Breast epithelium (tissue), 4 donors: ENCODE data around the gene KLK2. TPM values are rescaled to one million over a fixed set of nuclear protein-coding genes. Genes with fewer than 3 reads are reported as not detected.

Experiments used
- DNase-seq, 2 donors: peaks; one replicate each; pipeline ENCODE4 v3.0.0-alpha.2; 2019; ENCODE audit warnings: low spot score in 2 of 2
- H3K27ac ChIP-seq, 2 donors: fragments of 200-600 bp; sonication (generic) in 1 of 2; one replicate each; pipeline ENCODE4 v1.5.1; 2016 to 2019; ENCODE audit warnings: mild to moderate bottlenecking in 1 of 2
- H3K27me3 ChIP-seq, 2 donors: fragments of 200-600 bp; sonication (generic) in 1 of 2; one replicate each; pipeline versions ENCODE4 v1.5.1 to v1.6.0; 2017 to 2019; ENCODE audit warnings: control low read depth in 1 of 2, mild to moderate bottlenecking in 1 of 2
- H3K36me3 ChIP-seq: fragments of 200-600 bp; one replicate; pipeline ENCODE4 v1.5.1; 2019
- H3K4me1 ChIP-seq, 2 donors: fragments of 200-600 bp; sonication (generic); one replicate each; pipeline ENCODE4 v1.5.1; 2016 to 2019; ENCODE audit warnings: control low read depth in 1 of 2
- H3K4me3 ChIP-seq, 3 donors: fragments of 200-600 bp; sonication (generic); 1 replicate in 2 of 3; 2 replicates in 1 of 3; pipeline ENCODE4 v1.5.1; 2016 to 2019; ENCODE audit warnings: mild to moderate bottlenecking in 3 of 3, moderate library complexity in 2 of 3
- H3K9me3 ChIP-seq, 2 donors: fragments of 200-600 bp; sonication (generic) in 1 of 2; one replicate each; pipeline ENCODE4 v1.5.1; 2016 to 2019; ENCODE audit warnings: control low read depth in 1 of 2
- POLR2A ChIP-seq: fragments of 450-650 bp; IDR thresholded peaks from one replicate; pipeline ENCODE4 v1.6.1; 2016; ENCODE audit warnings: antibody characterized with exemption, mild to moderate bottlenecking, moderate library complexity
- POLR2AphosphoS5 ChIP-seq, 3 donors: sonication (generic); formaldehyde crosslinking; IDR thresholded peaks; one replicate each; pipeline ENCODE4 v1.6.1; 2017; ENCODE audit warnings: antibody characterized with exemption in 3 of 3
- intact Hi-C: fragments of 100-400 bp; cut with DNase I; formaldehyde crosslinking; loops from one replicate; pipeline ENCODE4 v1.15.1; 2023; ENCODE audit warnings: low total_unique reads
- total RNA-seq, 3 donors: library from RNA; depleted of rRNA; stranded (reverse); fragments of >200 nt; gene quantifications; one replicate each; pipeline ENCODE4 v1.1.0, GENCODE V29; 2016
- TF ChIP-seq, protein P1 (sequence below), 3 donors: fragments of 450-650 bp; IDR thresholded peaks; one replicate each; pipeline ENCODE4 v1.5.1; 2016 to 2017; ENCODE audit warnings: antibody characterized with exemption in 3 of 3, mild to moderate bottlenecking in 3 of 3, moderate library complexity in 3 of 3

Gene KLK2
- total RNA-seq, 3 donors from 2014 or later: 0.44 to 14.7 (median 0.48) TPM

DNA sequence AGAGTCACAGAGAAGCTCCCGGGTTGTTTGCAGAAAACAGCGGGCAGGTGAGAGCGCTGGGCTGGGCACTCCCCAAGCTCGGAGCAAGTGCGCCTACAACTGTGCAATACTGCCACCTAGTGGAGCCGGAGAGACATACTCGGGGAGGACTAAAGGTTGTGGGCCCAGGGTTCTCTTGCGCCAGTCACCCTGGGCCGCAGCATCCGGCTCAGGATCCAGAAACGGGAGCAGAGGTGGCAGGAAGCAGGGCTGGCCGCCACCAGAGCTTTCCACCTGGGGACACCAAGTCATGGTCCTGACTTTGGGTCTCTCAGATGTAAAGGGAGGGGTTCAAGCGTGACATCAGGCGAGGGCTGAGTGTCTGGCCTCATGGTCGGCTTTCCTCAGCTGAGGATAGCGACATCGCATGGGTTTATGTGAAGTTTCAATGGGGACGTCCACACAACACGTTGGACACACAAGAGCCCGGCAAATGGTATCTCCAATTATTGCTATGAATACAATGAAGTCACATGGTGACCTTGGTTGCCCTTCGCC lies 49.1 kb downstream of the KLK2 start:
- TF ChIP-seq POLR2AphosphoS5 (IDR thresholded peaks at IDR 0.05) (no peak), POLR2A (no peak)
- TF ChIP-seq, protein P1, sequence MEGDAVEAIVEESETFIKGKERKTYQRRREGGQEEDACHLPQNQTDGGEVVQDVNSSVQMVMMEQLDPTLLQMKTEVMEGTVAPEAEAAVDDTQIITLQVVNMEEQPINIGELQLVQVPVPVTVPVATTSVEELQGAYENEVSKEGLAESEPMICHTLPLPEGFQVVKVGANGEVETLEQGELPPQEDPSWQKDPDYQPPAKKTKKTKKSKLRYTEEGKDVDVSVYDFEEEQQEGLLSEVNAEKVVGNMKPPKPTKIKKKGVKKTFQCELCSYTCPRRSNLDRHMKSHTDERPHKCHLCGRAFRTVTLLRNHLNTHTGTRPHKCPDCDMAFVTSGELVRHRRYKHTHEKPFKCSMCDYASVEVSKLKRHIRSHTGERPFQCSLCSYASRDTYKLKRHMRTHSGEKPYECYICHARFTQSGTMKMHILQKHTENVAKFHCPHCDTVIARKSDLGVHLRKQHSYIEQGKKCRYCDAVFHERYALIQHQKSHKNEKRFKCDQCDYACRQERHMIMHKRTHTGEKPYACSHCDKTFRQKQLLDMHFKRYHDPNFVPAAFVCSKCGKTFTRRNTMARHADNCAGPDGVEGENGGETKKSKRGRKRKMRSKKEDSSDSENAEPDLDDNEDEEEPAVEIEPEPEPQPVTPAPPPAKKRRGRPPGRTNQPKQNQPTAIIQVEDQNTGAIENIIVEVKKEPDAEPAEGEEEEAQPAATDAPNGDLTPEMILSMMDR (IDR thresholded peaks at IDR 0.05): peak; percentile 73 to 80 (median 77)
- Histone ChIP-seq H3K4me1 (no peaks in the 10 kb centered on the region), H3K27me3 (no peaks in the 10 kb centered on the region), H3K4me3 (no peak overlapping the region), H3K36me3 (no peaks in the 10 kb centered on the region), H3K27ac (peak overlapping the region in 1 of 2 donors; percentile 2), H3K9me3 (no peaks in the 10 kb centered on the region)
- intact Hi-C loops: no loop called here
- DNase-seq: peak; percentile 60 to 72

DNA sequence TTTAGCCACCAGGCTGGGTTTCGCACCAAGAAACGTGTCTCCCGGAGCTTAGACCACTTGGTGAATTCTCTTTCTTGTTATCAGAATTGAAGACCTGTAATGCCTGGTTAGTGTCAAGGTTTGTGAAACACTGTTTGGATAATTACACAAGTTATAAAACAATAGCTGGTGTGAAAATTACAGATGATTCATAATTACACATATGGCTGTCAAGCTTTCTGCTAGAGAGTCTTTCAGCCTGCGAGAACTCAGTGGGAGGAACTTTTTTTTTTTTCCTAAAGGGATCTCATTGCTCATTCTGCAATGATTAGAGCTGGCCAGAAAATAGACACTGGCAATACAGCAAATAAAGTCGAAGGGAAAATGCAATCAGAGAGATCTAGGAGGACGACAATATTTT lies 51.3 kb downstream of the KLK2 start:
- Histone ChIP-seq H3K4me1 (no peaks in the 10 kb centered on the region), H3K36me3 (no peaks in the 10 kb centered on the region), H3K27me3 (no peaks in the 10 kb centered on the region), H3K27ac (no peak overlapping the region), H3K9me3 (no peaks in the 10 kb centered on the region), H3K4me3 (no peak overlapping the region)
- no peak for DNase-seq
- TF ChIP-seq, protein P1 (IDR thresholded peaks at IDR 0.05): no peak
- TF ChIP-seq POLR2A: no peak
- TF ChIP-seq POLR2AphosphoS5 (IDR thresholded peaks at IDR 0.05): no peak
- intact Hi-C loops: no loop called here

DNA sequence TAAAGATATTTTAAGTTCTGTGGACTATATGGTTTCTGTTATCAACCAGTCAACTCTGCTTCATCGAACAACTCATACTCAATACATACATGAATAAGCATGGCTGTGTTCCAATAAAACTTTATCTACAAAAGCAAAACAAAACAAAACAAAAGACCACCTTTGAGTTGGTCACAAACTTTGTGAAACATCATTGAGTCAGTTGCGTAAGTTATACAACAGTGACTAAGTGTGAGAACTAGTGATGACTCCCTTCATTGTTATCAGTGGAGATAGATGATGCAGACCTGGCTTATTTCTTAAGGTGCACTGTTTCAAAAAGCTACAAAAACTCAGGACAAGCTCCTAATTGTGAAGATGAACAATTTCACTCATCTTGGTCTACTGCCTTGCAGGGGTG lies 52.5 kb downstream of the KLK2 start:
- Histone ChIP-seq H3K27ac (no peak overlapping the region), H3K27me3 (peaks cover 0 to 4% of the 10 kb centered on the region in 2 donors), H3K36me3 (no peaks in the 10 kb centered on the region), H3K9me3 (no peaks in the 10 kb centered on the region), H3K4me1 (no peaks in the 10 kb centered on the region), H3K4me3 (no peak overlapping the region)
- TF ChIP-seq, protein P1 (IDR thresholded peaks at IDR 0.05): no peak
- TF ChIP-seq POLR2AphosphoS5 (IDR thresholded peaks at IDR 0.05): no peak
- no peak for TF ChIP-seq POLR2A
- intact Hi-C loops: no loop called here
- no peak for DNase-seq

DNA sequence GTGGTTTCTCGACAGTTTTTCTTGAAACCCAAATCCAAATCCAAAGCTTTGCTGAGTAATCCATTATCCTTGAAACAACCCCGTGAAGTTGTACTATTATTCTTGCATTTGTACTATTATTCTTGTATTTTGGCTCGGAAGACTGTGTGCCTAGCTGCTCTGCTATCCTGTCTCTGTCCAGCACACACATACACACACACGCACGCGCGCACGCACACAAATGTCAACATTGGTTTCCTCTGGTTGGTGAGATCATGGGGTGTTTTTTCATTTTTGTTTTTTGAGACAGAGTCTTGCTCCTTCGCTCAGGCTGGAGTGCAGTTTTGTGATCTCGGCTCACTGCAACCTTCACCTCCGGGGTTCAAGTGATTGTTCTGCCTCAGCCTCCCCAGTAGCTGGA lies 52.9 kb downstream of the KLK2 start:
- Histone ChIP-seq H3K27ac (no peak overlapping the region), H3K9me3 (no peaks in the 10 kb centered on the region), H3K36me3 (no peaks in the 10 kb centered on the region), H3K4me3 (no peak overlapping the region), H3K4me1 (no peaks in the 10 kb centered on the region), H3K27me3 (peaks cover 0 to 4% of the 10 kb centered on the region in 2 donors)
- no peak for DNase-seq
- TF ChIP-seq, protein P1 (IDR thresholded peaks at IDR 0.05): no peak
- no peak for TF ChIP-seq POLR2A
- no peak for TF ChIP-seq POLR2AphosphoS5 (IDR thresholded peaks at IDR 0.05)
- intact Hi-C loops: no loop called here

DNA sequence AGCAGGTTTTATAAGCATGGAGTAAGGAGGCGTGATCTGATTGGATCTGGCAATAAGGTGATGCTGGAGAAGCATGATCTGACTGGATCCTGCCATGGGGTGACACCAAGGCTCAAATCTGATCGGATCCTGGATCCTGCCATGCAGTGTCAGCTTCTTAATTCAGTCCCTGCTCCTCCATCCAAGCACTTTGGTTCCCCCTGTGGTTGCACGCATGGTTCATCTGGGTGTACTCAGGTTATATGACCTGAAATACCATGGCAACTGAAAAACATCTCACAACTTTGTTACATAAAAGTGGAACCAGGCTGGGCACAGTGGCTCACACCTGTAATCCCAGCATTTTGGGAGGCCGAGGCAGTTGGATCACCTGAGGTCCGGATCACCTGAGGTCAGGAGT lies 55.6 kb downstream of the KLK2 start:
- TF ChIP-seq POLR2AphosphoS5 (IDR thresholded peaks at IDR 0.05) (no peak), POLR2A (no peak)
- TF ChIP-seq, protein P1 (IDR thresholded peaks at IDR 0.05): no peak
- peaks cover 0 to 4% of the 10 kb centered on the region in 2 donors for H3K27me3 ChIP-seq
- no peak overlapping the region for H3K4me3 ChIP-seq
- H3K27ac ChIP-seq: no peak overlapping the region
- H3K4me1 ChIP-seq: no peaks in the 10 kb centered on the region
- DNase-seq: no peak
- H3K36me3 ChIP-seq: no peaks in the 10 kb centered on the region
- intact Hi-C loops: no loop called here
- H3K9me3 ChIP-seq: no peaks in the 10 kb centered on the region

Other genes with a start within 250 kb of the KLK2 start
- gene SYT3, start 233.6 kb upstream of the KLK2 start, total RNA-seq: 1 to 10 TPM in 1 of 3 donors, under 1 TPM in 1, not detected in 1; 0.33 to 1.3 TPM
- not detected for gene C19orf81, start 224.0 kb upstream of the KLK2 start, total RNA-seq
- gene SHANK1, start 153.6 kb upstream of the KLK2 start, total RNA-seq: under 1 TPM in 2 of 3 donors, not detected in 1; 0.59 to 0.98 TPM
- gene CLEC11A, start 150.1 kb upstream of the KLK2 start, total RNA-seq: 10 to 100 TPM; 16.4 to 24.3 (median 20.6) TPM
- gene GPR32, start 103.0 kb upstream of the KLK2 start, total RNA-seq: not detected
- not detected for gene ACP4, start 83.0 kb upstream of the KLK2 start, total RNA-seq
- under 1 TPM in 2 of 3 donors, not detected in 1; 0.33 to 0.44 TPM for gene KLK1, start 49.7 kb upstream of the KLK2 start, total RNA-seq
- gene KLK15, start 39.9 kb upstream of the KLK2 start, total RNA-seq: not detected
- gene KLK3, start 18.5 kb upstream of the KLK2 start, total RNA-seq: 10 to 100 TPM in 1 of 3 donors, under 1 TPM in 1, not detected in 1; 0.32 to 45.2 TPM
- gene KLK4, start 38.0 kb downstream of the KLK2 start, total RNA-seq: not detected
- gene KLK5, start 79.6 kb downstream of the KLK2 start, total RNA-seq: 100 to 1,000 TPM in 1 of 3 donors, 10 to 100 TPM in 1, not detected in 1; 16.1 to 182 TPM
- gene KLK6, start 96.2 kb downstream of the KLK2 start, total RNA-seq: 10 to 100 TPM in 1 of 3 donors, under 1 TPM in 1, not detected in 1; 0.98 to 14.8 TPM
- 100 to 1,000 TPM in 1 of 3 donors, 1 to 10 TPM in 1, not detected in 1; 7.5 to 103 TPM for gene KLK7, start 110.5 kb downstream of the KLK2 start, total RNA-seq
- 10 to 100 TPM in 2 of 3 donors, not detected in 1; 13.4 to 46.2 TPM for gene KLK8, start 128.2 kb downstream of the KLK2 start, total RNA-seq
- gene KLK10, start 146.3 kb downstream of the KLK2 start, total RNA-seq: 10 to 100 TPM in 1 of 3 donors, 1 to 10 TPM in 1, not detected in 1; 3.3 to 13.9 TPM
- gene KLK11, start 153.2 kb downstream of the KLK2 start, total RNA-seq: 10 to 100 TPM in 1 of 3 donors, 1 to 10 TPM in 1, not detected in 1; 5.6 to 21.1 TPM
- not detected for gene KLK12, start 161.6 kb downstream of the KLK2 start, total RNA-seq
- not detected for gene KLK13, start 191.7 kb downstream of the KLK2 start, total RNA-seq
- gene KLK14, start 209.4 kb downstream of the KLK2 start, total RNA-seq: under 1 TPM in 1 of 3 donors, not detected in 2; 0.98 TPM
- 10 to 100 TPM in 1 of 3 donors, 1 to 10 TPM in 2; 5.6 to 10.1 (median 9.2) TPM for gene CTU1, start 235.0 kb downstream of the KLK2 start, total RNA-seq